ENCODE data around the gene C14orf119.

C14orf119 gene

DNA sequence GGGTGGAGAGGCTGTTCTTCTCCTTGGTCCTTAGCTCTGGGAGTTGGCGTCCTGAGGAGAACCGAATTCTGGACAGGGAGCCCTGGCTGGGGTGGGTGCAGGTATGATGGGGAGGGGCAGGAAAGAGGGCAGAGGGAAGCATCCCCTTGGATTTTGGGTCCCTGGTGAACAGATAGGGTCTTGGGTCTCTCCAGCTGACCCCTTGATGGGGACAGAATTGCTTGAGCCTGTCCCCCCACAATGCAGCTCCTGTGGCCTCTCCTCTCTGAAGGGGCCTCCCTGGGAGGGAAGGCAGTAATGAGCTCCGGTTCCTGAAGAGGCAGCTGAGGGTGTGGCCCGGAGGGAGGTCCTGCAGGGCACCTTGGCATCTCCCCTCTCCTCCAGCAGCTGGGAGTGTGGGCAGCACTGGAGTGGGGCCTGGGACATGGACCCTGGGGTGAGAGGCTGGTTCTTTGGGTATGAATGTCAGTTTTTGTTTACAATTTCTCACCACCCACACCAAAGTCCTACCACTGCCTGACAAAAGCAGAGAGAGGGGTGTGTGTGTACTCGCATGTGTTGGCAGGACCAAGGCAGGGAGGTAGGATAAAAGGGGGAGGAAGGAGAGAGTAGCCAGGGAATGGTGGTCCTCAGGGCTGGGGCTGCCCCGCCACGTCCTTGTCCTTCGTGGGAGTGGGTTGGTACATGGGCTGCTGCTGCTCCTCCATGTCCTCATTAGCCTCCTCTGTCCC is 31.4 kb downstream of the C14orf119 start:
- DNase-seq (ENCODE audit: low read depth), result no peak

DNA sequence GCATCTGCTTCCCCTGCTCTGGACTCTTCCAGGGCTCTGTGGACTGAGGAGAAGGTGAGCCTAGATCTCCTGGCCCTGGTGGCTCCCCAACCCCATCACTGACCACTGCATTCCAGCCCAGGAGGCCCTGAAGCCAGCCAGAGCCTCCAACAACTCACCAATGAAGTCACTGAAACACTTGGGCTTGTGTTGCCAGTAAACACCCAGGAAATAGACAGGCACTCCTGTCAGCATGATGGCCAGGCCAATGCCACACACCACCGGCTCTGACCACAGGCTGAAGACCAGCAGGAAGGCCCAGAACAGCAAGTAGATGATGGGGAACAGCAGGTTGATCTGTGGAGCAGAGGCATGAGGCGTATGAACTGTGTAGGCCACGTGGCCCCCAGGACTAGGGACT is 32.6 kb downstream of the C14orf119 start:
- no peak for DNase-seq (ENCODE audit: low read depth)

DNA sequence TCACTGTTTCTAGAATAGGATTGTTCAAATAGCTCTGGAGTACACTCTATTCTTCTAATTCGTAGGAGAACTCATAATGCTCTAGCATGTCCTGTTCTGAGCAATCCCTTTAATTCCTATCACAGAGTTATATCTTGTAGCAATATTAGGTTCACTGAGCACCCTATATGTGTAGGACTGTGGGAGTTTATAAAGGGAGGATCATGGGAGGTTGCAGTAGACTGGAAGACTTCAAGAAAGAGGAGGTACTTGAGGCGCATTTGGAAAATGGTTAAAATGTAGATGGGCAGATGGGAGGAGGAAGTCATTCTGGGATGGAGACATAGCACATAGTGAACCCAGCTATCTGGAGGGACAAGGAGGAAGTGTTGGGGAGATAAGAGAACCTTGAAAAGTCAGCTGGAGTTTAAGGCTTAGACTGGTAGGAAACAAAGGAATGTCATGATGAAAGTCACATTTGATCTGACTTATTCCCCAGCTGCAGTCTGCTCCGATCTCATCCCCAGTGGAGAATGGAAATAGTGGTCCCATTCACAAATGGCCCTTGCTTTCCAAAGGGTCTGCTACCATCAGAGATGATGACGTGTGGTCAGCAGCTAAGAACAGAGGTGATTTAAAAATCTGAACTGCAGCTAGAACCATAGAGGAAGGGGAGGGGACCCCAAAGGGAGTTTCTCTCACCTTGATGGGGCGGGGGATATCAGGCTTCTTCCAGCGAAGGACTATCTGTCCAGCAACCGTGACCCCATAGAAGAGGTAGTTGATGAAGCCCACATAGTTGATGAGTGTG is 33.9 kb downstream of the C14orf119 start:
- no peak for DNase-seq (ENCODE audit: low read depth)

DNA sequence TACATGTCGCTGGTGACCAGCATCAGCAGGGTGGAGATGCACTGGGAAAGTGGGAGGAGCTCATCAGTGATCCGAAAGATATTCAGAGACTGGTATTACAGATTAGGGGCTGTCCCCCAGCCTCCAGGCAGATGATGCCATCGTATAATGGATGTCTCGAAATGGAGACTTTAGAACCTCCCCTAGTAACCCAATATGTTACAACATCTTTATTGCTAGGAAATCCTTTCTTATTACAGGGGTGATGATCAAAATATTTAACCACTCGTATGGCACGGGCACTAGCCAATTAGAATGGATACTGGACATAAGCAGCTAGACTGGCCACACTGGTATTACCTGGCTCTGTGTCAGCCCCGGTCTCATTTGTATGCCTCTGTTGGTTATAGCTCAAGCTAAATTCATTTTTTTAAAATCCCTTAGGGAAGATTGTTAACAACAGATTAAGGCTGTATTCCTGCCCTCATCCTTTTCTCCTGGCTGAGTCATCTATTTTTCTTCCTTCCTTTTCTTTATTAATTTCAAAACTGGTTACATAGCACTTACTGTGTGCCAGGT is 34.5 kb downstream of the C14orf119 start:
- DNase-seq (ENCODE audit: low read depth), result no peak

DNA sequence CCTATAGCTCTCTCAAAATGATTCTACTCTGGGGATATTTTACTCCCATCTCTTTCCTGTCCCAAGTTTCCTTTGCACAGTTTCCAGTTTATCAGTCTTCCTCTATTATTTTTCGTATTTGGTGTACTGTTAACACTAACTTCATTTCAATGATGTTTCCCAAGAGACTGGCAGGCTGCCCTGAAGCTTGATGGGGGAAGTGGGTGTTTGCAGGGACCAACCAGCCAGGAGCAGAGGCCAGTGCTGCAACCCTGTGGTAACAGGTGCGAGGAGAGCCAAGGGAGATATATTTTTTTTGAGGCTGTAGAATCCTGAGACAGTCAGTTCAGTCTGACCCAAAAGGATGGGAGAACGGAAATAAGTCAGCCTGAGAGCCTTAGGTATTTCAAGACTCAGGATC is 35.6 kb downstream of the C14orf119 start:
- peak; percentile 32 for DNase-seq (ENCODE audit: low read depth)

DNA sequence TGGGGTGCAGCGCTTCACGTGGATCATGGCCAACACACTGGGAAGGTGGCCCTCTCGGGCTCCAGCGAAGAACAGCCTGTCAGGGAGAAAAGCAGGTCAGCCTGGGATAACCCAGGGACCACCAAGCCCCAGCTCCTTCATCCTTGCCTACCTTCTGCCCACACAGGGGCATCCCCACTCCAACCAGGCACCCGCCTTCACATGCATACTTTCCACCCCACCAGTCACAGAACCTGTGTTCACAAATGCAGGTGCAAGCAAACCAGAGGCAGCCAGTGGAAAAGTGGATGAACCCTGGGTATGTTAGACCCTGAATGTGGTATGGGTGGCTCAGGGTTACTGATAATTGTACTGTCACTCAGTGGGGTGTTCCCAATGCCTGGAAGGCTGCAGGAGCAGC is 36.2 kb downstream of the C14orf119 start:
- no peak for DNase-seq (ENCODE audit: low read depth)

DNA sequence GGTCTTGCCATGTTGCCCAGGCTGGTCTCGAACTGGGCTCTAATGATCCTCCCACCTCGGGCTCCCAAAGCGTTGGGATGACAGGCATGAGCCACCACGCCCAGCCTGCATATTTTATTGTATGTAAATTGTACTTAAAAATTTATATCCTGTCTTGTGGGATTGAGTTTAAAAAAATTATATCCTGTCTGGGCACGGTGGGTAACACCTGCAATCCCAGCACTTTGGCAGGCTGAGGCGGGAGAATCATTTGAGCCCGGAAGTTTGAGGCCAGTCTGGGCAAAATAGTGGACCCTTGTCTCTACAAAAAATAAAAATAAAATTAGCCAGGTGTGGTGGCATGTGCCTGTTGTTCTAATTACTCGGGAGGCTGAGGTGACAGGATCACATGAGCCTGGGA is 37.7 kb downstream of the C14orf119 start:
- no peak for DNase-seq (ENCODE audit: low read depth)

DNA sequence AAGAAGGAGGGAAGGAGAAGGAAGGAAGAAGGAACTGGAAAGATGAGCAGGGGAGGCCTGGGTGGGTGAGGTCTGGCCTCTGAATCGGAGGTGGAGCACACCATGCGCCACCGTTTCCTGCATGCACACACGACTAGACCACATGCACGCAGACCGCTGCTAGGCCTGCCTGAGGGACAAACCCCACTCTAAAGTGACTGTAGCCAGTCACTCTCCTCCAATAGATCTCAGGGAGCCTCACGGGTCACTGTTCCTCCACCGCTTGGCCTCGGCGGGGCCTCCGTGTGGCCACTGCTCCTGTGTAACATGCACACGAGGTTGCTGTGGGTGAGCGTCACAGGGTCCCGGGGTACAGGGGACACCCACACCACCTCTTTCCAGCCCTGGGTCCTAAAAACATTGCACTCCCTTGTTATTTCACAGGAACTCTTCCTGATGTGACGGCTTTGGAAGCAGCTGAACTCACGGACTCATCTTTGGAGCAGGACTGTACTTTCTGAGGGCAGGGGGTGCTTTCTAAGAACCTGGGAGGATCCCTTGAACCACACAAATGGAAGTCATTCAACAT is 41.3 kb downstream of the C14orf119 start:
- no peak for DNase-seq (ENCODE audit: low read depth)

DNA sequence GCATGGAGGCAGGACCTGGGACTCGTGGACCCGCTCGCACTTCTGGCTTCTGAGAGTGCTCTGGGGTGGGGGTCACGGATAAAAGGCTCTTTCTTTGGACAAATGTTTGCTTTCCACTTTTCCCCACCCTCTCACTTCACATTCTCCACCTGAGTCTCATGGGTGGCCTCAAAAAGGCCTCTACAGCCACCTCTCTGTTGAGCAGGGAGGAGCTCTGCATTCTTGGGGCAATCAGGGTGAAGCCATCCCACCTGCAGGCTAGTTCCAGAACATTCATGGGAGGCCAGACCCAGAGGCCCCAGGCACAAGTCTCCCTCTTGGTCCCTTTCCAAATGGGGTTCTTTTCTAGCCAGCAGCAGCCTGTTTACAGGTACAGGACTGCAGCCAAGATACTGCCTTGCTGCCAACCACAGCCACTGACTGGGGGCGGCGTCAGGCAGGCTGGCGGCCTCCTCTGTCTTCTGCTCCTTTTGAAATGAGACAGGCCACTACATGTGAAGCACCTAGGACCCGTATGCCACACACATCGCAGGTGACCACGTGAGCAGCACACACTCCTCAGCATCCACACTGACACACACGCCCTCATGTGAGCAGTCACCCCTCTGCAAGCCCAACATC is 42.0 kb downstream of the C14orf119 start:
- no peak for DNase-seq (ENCODE audit: low read depth)

DNA sequence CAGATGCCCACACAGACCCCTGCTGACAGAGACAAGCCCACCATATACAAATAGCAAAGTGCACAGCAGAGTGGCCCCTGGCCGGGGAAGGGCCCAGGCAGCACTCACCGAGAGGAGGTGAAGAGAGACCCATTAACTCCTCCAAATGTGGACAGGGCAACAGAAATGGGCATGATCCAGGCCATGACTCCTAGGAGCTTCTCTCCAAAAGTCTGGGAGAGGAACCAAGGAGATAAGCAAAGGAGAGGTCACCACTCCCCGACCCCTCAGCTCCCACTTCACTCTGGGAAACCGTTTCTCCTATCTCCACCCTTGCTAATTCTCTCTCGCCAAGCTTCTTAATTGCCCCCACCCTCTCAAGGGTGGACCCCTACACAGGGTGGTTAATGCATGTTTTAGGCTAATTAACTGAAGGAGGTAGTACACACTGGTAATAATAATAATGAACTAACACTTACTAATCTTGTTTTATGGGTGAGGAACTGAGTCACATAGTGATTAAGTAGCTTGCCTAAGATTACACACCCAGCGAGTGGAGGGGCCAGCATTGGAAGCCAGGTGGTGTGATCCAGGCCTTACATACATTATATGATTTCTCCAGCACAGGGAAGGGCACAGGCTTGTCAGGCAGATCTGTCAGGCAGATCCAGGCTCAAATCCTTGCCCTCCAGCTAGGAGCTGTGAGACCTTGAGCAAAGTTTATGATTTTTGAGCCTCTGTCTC is 42.7 kb downstream of the C14orf119 start:
- DNase-seq (ENCODE audit: low read depth), result no peak

DNA sequence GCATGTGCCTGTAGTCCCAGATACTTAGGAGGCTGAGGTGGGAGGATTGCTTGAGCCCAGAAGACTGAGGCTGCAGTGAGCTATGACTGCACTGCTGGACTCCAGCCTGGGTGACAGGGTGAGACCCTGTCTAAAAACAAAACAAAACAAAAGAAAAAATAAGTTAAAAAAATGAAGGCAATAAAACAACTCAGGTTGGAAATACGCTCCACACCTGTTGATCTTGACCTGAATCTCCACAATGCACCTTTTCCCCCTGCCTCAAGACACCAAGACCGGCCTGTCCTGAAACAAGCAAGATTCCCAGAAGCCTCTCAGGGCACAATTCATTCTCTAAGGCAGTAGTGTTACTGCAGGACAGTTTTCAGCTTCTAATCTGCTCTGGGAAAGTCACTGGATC is 44.6 kb downstream of the C14orf119 start:
- no peak for DNase-seq (ENCODE audit: low read depth)

DNA sequence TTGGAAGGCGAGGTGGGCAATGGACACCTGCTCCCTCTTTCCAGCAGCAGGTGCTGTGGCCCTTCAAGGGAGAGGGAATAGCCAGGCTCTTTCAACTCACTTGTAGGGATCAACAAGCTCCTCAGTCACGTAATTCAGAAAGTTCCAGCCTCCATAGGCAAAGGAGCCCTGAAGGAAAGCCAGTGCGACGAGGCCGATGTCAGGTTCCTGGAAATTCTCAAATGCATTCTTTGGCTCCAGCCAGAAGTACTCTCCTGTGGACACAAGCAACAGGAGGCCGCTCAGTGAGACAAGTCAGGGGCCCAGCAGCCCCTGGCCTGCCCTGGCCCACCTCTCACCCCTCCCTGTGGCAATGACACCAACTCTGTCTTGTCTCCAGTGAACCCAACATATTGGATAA is 45.1 kb downstream of the C14orf119 start:
- DNase-seq (ENCODE audit: low read depth), result no peak

DNA sequence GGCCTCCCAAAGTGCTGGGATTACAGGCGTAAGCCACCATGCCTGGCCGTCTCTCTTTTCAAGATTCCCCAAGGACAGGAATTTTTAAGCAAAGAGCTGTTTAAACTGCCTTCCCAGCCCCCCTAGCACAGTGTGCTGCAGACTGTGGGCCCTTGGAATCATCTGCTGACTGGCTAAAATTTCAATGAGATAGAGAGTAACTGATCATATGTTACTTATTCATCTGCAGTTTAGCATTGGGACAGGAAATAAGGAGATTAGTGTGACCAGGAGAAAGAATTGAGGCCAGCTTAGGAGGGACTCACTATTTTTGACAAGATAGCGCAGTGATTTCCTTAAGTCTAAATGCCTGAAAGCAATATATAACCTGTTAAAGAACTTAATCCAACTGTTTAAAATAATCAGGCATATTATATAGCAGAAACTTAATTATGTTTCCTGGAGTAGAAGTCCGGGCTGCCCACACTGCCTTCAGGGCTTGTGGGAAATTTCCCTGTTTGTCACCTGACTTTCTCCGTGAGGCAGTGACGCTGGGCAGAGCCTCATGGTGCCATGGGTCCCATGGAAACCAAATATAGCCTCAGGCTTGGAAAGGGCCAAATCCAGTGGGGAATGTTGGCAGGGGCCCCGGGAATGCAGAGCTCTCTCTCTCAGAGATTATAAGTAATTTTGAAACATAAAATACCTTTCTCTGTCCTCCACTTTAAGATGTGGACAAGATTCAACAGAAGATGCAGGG is 46.6 kb downstream of the C14orf119 start:
- DNase-seq (ENCODE audit: low read depth), result peak; percentile 43

DNA sequence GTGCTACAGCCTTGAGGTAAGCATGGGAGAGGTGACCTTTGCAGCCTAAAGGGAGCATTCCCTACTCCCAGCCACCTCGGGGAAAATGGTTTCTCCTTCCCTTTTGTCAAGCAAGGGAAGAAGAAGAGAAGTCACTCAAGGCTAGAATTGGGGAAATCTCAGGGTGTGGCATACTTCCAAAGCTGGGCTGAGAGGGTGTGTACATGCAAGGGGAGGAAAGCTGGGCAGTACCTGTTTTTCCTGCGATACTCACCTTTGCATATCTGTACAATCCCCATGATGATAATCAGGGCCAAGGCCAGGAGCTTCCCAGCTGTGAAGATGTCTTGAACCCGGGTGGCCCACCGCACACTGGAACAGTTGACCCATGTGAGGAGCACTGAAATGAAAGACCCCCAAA is 47.5 kb downstream of the C14orf119 start:
- DNase-seq (ENCODE audit: low read depth), result no peak

DNA sequence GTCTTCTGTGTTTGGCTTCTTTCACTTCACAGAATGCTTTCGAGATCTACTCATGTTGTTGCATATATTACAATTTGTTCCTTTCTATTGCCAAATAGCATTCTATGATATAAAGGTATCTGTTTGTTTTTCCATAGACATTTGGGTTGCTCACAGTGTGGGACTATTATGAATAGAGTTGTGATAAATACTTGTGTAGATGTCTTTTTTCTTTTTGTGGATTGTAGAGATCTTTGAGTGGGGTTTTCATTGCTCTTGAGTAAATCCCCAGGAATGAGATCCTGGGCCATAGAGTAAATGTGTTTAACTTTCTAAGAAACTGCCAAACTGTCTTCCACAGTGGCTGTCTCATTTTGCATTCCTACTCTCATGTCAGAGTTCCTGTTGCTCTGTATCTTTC is 48.6 kb downstream of the C14orf119 start:
- DNase-seq (ENCODE audit: low read depth), result peak; percentile 62

DNA sequence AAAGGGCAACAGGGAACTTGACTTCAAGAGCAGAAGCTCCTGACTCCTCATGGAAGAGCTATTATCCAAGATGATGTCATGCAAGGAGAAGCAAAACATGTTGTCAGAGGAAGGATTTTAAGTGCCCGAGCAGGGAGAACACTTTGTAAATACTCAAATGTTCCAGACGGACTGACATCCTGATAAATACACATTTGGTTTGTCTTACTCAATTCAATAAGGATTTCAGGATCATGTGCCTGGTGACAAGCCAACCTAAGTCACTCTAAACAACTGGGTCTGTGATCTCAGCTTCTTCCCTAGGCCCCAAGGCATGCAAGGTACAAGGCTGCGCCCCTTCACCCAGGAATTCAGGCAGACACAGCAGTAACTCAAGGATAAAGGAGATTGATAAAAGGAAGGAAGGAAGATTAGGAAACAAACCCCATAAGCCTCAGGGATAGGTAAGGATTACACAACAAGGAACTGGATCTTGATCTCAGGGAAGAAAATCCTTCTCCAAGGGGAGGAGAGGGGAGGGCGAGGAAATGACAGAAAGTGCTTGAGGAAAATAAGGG is 50.6 kb downstream of the C14orf119 start:
- peak; percentile 93 for DNase-seq (ENCODE audit: low read depth)

DNA sequence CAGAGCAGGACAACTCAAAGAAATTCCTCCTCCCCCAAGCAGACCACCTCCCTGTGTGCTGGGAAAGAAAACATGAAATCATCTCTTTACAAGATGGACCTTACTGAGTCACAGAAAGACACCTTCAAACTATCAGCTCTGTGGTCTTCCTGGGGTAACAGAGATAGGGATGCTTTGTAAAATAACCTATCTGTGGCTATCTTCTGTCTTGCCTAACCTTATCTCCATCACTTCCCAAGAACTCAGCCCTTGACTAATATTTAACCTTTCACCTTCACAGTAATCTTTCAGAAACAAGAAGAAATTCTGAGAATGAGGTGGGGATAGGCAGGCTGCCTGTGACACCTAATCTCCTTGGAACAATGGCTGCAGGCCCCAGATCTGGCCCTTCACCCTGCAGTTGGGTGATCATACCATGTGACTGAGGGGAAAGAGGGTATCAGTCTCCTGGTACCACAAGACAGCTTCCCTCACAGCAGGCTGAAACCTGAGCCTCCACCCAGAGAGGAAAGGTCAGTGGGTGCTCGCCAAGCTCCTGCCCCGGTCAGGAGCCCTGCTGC is 51.1 kb downstream of the C14orf119 start:
- DNase-seq (ENCODE audit: low read depth), result peak; percentile 90

DNA sequence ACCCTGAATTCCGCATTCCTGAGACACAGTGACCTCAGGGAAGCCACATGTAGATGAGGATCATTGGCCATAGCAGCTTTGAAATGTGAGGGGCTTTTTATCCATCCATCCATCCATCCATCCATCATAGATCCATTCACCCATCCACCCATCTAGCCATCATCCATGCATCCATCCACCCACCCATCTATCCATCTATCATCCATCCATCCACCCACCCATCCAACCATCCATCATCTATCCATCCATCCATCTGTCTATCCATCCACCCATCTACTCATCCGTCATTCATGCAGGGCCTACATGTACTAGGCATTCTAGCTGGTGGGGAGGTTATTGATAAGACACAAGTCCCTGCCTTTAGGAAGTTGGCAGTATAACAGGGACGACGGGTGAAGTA is 51.7 kb downstream of the C14orf119 start:
- DNase-seq (ENCODE audit: low read depth), result no peak

DNA sequence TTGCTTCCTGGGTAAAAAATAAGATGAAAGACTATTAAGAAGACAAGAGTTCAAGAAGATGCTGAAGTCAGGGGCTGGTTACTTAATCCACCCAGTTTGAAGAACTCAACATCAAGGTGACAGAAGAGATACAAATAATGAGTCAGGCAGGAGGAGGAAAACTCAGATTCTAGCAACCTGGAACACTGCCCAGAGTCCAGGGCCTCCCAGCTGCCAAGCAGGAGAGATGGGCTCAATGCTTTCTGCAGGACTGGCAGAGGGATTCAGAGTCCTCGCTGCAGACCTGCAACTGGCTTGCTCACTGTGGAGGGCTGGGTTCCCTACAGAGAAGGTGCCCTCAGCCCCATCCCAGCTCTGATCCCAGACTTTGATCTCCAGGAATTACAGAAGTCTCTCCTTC is 52.4 kb downstream of the C14orf119 start:
- DNase-seq (ENCODE audit: low read depth), result peak; percentile 92

DNA sequence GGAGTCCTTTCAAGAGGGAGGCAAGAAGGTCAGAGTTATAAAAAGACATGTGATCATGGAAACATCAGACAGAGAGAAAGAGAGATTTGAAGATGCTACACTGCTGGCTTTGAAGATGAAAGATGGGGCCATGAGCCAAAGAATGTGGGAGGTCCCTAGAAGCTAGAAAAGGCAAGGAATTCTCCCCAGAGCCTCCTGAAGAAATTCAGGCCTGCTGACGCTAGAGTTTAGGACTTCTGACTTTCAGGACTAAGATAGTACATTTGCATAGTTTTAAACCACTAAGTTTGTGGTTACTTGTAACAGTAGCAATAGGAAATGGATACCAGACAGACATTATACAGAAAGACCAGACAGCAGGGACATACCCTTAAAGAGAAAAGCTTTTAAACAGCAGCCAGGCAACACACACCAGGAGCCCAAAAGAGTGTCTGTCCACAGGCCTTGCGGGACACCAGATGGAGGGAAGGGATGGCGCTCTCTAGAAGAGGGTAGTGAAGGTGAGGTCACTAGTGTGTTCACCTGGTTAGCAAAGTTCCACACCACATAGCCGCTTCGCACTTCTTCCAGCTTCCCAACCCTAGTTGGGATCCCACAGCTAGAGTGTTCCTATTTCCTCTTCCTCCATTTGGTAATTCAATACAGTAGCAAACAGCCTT is 53.4 kb downstream of the C14orf119 start:
- peak; percentile 88 for DNase-seq (ENCODE audit: low read depth)
